ENCODE measurements around the gene PRUNE1.

The PRUNE1 gene

DNA sequence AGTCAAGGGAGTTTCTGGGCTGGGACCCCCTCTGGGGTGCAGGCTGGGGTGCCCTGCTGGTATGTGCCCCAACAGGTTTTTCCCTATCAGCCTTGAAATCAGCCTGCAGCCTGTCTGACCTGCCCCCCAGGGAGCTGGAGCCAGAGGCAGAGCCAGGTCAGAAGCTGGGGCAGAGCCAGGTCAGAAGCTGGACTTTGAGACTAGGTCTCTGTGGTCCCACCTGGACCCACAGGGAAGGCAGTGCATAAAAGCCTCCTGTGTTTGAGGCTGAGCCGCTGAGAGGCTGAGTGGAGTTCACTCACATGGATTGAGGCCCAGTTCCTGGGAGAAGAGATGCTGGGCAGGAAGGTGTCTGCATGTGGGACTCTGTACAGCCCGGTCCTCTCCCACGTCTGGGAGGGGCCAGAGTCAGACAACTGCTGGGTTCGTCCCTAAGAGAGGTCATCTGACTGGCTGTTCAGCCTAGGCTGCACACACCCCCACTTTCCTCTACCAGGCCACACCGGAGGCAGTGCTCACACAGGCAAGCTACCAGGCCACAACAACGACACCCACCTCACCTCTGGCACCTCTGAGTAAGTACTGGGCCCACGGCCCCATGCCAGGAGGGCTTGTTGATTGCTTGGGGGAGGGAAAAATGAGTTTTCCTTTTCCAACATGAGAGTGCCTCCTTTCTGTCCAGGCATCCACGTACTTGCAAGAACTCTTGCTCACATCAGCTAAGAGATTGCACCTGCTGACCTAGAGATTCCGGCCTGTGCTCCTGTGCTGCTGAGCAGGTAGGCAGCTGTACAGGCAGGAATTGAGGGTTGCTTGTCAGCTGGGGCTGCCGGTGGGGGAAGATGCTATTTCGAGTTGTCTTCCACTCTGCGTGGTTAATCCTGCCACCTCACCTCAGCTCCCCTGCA lies 26.2 kb upstream of the PRUNE1 start, which contains the start of gene ANXA9:
ANXA9 (plus strand) TSS at position 488 of the 908 bp plus-strand sequence. CDS start 814 bp downstream, outside the sequence.
- Histone ChIP-seq H3K27ac (no peak within 1 kb of the TSS), H3K4me3 (no peak within 1 kb of the TSS), H3K9ac (ENCODE audit: insufficient read length) (no peak within 1 kb of the TSS), H3K9me3 (ENCODE audit: low read depth, low read length) (no peaks in the 10 kb centered on the region), H3K36me3 (ENCODE audit: insufficient read depth, low read length) (no peaks in the 10 kb centered on the region)
- DNase-seq (ENCODE audit: low read depth, low spot score) = no peak
- no peak for TF ChIP-seq EZH2 (IDR thresholded peaks at IDR 0.05)
- TF ChIP-seq POLR2AphosphoS5 (IDR thresholded peaks at IDR 0.05; ENCODE audit: borderline replicate concordance, low read depth, low read length) = no peak
- TF ChIP-seq FOXP2 (optimal IDR thresholded peaks at IDR 0.05; ENCODE audit: control extremely low read depth, extremely low read length, insufficient read depth) = no peak

DNA sequence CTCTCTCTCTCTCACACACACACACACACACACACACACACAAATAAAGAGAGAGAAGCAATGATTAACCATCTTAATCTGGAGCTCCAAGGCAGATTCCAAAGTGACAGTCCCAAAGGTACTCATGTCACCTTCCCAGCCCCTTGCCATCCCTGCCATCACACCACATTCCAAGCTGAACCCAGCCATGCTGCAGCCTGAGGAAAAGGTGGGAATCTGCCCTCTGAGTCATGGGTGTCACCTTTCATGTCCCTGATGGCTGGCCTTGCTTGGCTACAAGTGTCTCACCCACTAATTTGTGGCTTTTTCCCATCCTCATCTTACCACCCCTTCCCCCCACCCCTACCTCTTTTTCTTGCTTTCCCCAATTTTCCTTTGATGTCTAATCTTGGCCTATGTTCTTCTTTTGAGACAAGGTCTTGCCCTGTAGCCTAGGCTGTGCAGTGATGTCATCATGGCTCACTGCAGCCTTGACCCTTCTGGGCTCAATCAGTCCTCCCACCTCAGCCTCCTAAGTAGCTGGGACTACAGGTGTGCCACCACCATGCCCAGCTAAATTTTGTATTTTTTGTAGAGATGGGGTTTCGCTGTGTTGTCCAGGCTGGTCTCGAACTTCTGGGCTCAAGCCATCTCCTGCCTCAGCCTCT lies 22.9 kb upstream of the PRUNE1 start:
- no peak for TF ChIP-seq EZH2 (IDR thresholded peaks at IDR 0.05)
- TF ChIP-seq FOXP2 (optimal IDR thresholded peaks at IDR 0.05; ENCODE audit: control extremely low read depth, extremely low read length, insufficient read depth) = no peak
- no peak overlapping the region for H3K9ac ChIP-seq (ENCODE audit: insufficient read length)
- no peak overlapping the region for H3K27ac ChIP-seq
- no peaks in the 10 kb centered on the region for H3K9me3 ChIP-seq (ENCODE audit: low read depth, low read length)
- no peak overlapping the region for H3K4me3 ChIP-seq
- no peak for DNase-seq (ENCODE audit: low read depth, low spot score)
- H3K36me3 ChIP-seq (ENCODE audit: insufficient read depth, low read length) = no peaks in the 10 kb centered on the region

DNA sequence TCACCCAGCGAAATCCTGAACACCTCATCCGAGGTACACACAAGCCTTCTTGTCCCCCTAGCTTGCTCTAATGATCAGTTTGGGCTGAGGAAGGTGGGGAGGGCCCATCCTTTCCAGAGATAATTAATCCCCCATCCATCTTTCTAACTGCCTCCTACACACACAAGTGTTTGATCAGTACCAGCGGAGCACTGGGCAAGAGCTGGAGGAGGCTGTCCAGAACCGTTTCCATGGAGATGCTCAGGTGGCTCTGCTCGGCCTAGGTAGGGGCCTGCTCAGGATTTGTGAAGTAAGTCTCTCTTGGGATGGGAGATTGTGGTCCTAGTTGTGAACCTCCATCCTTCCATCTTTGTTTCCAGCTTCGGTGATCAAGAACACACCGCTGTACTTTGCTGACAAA lies 20.3 kb upstream of the PRUNE1 start:
- H3K9me3 ChIP-seq (ENCODE audit: low read depth, low read length) = no peaks in the 10 kb centered on the region
- H3K9ac ChIP-seq (ENCODE audit: insufficient read length) = no peak overlapping the region
- DNase-seq (ENCODE audit: low read depth, low spot score) = no peak
- H3K4me3 ChIP-seq = no peak overlapping the region
- TF ChIP-seq FOXP2 (optimal IDR thresholded peaks at IDR 0.05; ENCODE audit: control extremely low read depth, extremely low read length, insufficient read depth) (no peak), POLR2AphosphoS5 (IDR thresholded peaks at IDR 0.05; ENCODE audit: borderline replicate concordance, low read depth, low read length) (no peak)
- H3K36me3 ChIP-seq (ENCODE audit: insufficient read depth, low read length) = no peaks in the 10 kb centered on the region
- no peak overlapping the region for H3K27ac ChIP-seq

DNA sequence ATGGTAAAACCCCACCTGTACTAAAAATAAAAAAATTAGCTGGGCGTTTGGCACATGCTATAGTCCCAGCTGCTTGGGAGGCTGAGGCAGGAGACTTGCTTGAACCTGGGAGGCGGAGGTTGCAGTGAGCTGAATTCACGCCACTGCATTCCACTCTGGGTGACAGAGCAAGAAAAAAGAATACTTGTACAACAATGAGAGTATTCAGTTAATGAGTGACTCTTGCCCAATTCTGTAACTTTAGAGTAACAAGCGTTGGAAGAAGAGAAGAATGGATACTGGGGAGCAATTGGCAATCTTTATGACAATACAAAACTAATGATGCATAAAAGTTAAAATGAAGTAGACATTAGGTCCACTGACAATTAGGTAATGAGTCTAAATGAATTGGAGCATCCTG lies 15.6 kb upstream of the PRUNE1 start:
- no peak for TF ChIP-seq EZH2 (IDR thresholded peaks at IDR 0.05)
- TF ChIP-seq FOXP2 (optimal IDR thresholded peaks at IDR 0.05; ENCODE audit: control extremely low read depth, extremely low read length, insufficient read depth) = no peak
- no peak for TF ChIP-seq POLR2AphosphoS5 (IDR thresholded peaks at IDR 0.05; ENCODE audit: borderline replicate concordance, low read depth, low read length)
- H3K27ac ChIP-seq = no peak overlapping the region
- DNase-seq (ENCODE audit: low read depth, low spot score) = no peak
- H3K9ac ChIP-seq (ENCODE audit: insufficient read length) = no peak overlapping the region
- no peak overlapping the region for H3K4me3 ChIP-seq
- no peaks in the 10 kb centered on the region for H3K9me3 ChIP-seq (ENCODE audit: low read depth, low read length)
- H3K36me3 ChIP-seq (ENCODE audit: insufficient read depth, low read length) = no peaks in the 10 kb centered on the region

DNA sequence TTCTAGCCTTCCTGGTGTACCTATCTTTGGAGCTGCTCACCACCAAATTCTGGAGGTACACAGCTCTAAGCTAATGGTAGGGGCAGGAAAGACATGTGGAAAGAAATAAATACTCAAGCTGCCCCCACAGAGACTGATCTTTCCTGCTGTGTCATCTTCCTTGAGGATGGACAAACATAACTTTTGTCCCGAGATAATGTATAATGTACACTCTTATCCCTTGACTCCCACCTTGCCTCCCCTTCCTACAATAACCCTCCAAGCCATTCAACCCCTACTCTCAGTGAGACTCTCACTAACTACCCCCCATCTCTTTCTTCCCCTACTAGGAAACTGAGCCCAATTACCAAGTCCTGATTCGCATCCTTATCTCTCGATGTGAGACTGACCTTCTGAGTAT lies 14.0 kb upstream of the PRUNE1 start:
- no peak overlapping the region for H3K27ac ChIP-seq
- TF ChIP-seq FOXP2 (optimal IDR thresholded peaks at IDR 0.05; ENCODE audit: control extremely low read depth, extremely low read length, insufficient read depth) (no peak), POLR2AphosphoS5 (IDR thresholded peaks at IDR 0.05; ENCODE audit: borderline replicate concordance, low read depth, low read length) (no peak), EZH2 (IDR thresholded peaks at IDR 0.05) (no peak)
- no peaks in the 10 kb centered on the region for H3K9me3 ChIP-seq (ENCODE audit: low read depth, low read length)
- no peaks in the 10 kb centered on the region for H3K36me3 ChIP-seq (ENCODE audit: insufficient read depth, low read length)
- no peak overlapping the region for H3K9ac ChIP-seq (ENCODE audit: insufficient read length)
- H3K4me3 ChIP-seq = no peak overlapping the region
- no peak for DNase-seq (ENCODE audit: low read depth, low spot score)

DNA sequence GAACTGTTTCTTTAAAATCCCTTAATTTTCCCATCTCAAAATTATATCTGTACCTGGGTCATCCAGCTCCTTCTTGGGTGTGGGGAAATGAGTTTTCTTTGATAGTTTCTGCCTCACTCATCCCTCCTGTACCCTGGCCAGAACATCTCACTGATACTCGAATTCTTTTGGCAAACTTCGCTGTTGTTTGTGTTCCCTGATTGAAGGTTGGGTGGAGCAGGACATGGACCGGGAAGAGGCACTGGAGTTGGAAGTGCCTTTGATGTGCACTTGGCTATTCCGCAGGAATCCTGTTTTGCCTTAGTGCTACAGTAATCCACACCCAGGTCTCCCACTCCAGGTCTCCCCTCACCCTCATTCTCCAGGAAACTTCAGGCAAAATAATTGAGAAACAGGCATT lies 12.8 kb upstream of the PRUNE1 start:
- TF ChIP-seq FOXP2 (optimal IDR thresholded peaks at IDR 0.05; ENCODE audit: control extremely low read depth, extremely low read length, insufficient read depth) (no peak), EZH2 (IDR thresholded peaks at IDR 0.05) (no peak), POLR2AphosphoS5 (IDR thresholded peaks at IDR 0.05; ENCODE audit: borderline replicate concordance, low read depth, low read length) (no peak)
- Histone ChIP-seq H3K9me3 (ENCODE audit: low read depth, low read length) (no peaks in the 10 kb centered on the region), H3K9ac (ENCODE audit: insufficient read length) (no peak overlapping the region), H3K4me3 (no peak overlapping the region), H3K27ac (no peak overlapping the region), H3K36me3 (ENCODE audit: insufficient read depth, low read length) (no peaks in the 10 kb centered on the region)
- DNase-seq (ENCODE audit: low read depth, low spot score) = no peak

DNA sequence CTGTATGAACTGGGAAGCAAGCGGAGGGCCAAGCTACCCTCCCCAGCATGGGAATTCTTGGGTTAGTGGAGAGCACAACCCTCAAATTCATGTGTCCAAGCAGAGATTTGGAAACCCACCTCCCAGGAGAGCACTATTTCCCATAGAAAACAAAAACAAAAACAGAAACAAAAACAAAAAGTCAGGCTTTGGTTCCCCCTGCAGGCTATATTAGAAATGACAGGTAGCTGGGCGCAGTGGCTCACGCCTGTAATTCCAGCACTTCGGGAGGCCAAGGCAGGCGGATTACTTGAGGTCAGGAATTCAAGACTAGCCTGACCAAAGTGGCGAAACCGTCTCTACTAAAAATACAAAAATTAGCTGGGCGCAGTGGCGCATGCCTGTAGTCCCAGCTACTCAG lies 12.4 kb upstream of the PRUNE1 start:
- TF ChIP-seq POLR2AphosphoS5 (IDR thresholded peaks at IDR 0.05; ENCODE audit: borderline replicate concordance, low read depth, low read length) = no peak
- no peak for TF ChIP-seq EZH2 (IDR thresholded peaks at IDR 0.05)
- no peak for TF ChIP-seq FOXP2 (optimal IDR thresholded peaks at IDR 0.05; ENCODE audit: control extremely low read depth, extremely low read length, insufficient read depth)
- no peaks in the 10 kb centered on the region for H3K9me3 ChIP-seq (ENCODE audit: low read depth, low read length)
- H3K27ac ChIP-seq = no peak overlapping the region
- no peak overlapping the region for H3K4me3 ChIP-seq
- no peak overlapping the region for H3K9ac ChIP-seq (ENCODE audit: insufficient read length)
- DNase-seq (ENCODE audit: low read depth, low spot score) = no peak
- no peaks in the 10 kb centered on the region for H3K36me3 ChIP-seq (ENCODE audit: insufficient read depth, low read length)

DNA sequence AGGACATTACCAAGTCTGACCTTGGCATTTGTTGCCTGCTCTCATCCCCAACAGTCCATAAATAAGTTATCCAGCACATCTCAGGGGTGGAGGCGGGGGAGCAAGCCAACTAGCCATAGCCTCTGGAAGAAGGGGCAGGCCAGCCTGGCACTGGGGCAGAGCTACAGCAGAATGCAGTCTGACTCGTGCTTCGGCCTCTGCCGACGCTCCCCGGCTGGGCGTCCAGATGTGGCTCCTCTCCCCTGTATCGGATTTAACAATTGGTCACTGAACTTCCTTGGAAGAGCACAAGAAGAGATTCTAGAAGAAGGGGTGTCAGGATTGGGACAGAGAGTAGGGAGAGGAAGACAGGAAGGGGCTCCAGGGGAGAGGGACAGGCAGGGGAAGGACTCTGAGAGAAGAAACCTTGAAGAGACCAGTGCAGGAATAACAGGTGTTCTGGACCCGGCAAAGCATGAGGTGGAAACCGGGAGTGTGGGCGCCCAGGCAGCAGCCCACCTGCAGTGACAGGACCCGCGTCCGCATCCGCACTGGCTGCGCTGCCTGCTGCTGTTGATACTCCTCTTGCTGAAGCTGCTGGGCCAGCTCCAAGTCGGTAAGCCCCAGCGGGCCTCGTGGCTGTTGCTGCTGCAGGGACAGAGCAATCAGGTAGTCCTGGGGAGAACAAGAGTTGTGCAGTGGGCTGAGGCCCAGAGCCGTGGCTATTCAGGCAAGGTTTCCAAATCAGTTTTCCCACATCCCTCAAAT lies 10.9 kb upstream of the PRUNE1 start:
- TF ChIP-seq FOXP2 (optimal IDR thresholded peaks at IDR 0.05; ENCODE audit: control extremely low read depth, extremely low read length, insufficient read depth) = no peak
- no peak for TF ChIP-seq EZH2 (IDR thresholded peaks at IDR 0.05)
- no peak for TF ChIP-seq POLR2AphosphoS5 (IDR thresholded peaks at IDR 0.05; ENCODE audit: borderline replicate concordance, low read depth, low read length)
- no peak for DNase-seq (ENCODE audit: low read depth, low spot score)
- no peaks in the 10 kb centered on the region for H3K9me3 ChIP-seq (ENCODE audit: low read depth, low read length)
- H3K4me3 ChIP-seq = no peak overlapping the region
- no peak overlapping the region for H3K27ac ChIP-seq
- no peak overlapping the region for H3K9ac ChIP-seq (ENCODE audit: insufficient read length)
- no peaks in the 10 kb centered on the region for H3K36me3 ChIP-seq (ENCODE audit: insufficient read depth, low read length)
